HEK293 (cell line): ENCODE results near the gene RAC2.

ENCODE experiments used
- CTCF ChIA-PET: fragments of 350-600 bp; formaldehyde crosslinking; extraction: SDS; loops from one replicate; lab custom pipeline; 2021; ENCODE audit warnings: antibody characterized with exemption; lab: Yijun Ruan, JAX
- POLR2A ChIA-PET: fragments of 300-600 bp; formaldehyde crosslinking; extraction: SDS; loops from one replicate; lab custom pipeline; 2020; ENCODE audit warnings: antibody characterized with exemption, inconsistent platforms; lab: Yijun Ruan, JAX
- H3K27ac ChIP-seq: fragments of 200-500 bp; sonication (Bioruptor generic); 2 replicates; pipeline ENCODE4 v1.5.1; 2014; ENCODE audit warnings: low read depth, low read length, control low read depth, inconsistent platforms; ENCODE audit errors: extremely low read depth
- H3K36me3 ChIP-seq, 2 experiments: fragments of 200-500 bp in 1 of 2; sonication (Bioruptor generic) in 1 of 2; 1 replicate in 1 of 2; 2 replicates in 1 of 2; pipeline ENCODE4 v1.5.1; 2014 to 2017; ENCODE audit warnings: inconsistent platforms in 2 of 2, low read length in 2 of 2; ENCODE audit not compliant: control insufficient read depth in 2 of 2, insufficient read depth in 1 of 2
- H3K4me1 ChIP-seq: fragments of 200-500 bp; sonication (Bioruptor generic); 2 replicates; pipeline ENCODE4 v1.5.1; 2014; ENCODE audit warnings: mild to moderate bottlenecking, low read length, inconsistent platforms; ENCODE audit not compliant: control insufficient read depth, insufficient read depth
- H3K4me3 ChIP-seq: 2 replicates; pipeline ENCODE4 v1.5.1; 2011; ENCODE audit warnings: low read depth, mild to moderate bottlenecking, control low read depth, low read length, moderate library complexity
- H3K9me3 ChIP-seq: fragments of 200-500 bp; sonication (Bioruptor generic); 2 replicates; pipeline ENCODE4 v1.5.1; 2014; ENCODE audit warnings: low read depth, low read length, inconsistent platforms; ENCODE audit not compliant: control insufficient read depth, insufficient read depth
- GFI1B ChIP-seq: fragments of 450-650 bp; formaldehyde crosslinking; IDR thresholded peaks from 2 replicates; pipeline ENCODE4 v1.5.1; 2016; ENCODE audit warnings: missing biosample characterization, missing genetic modification characterization
- KLF10 ChIP-seq: fragments of 450-650 bp; IDR thresholded peaks from 2 replicates; pipeline ENCODE4 v1.5.1; 2018; ENCODE audit warnings: missing biosample characterization, mild to moderate bottlenecking, missing genetic modification characterization
- MYNN ChIP-seq: fragments of 450-650 bp; formaldehyde crosslinking; IDR thresholded peaks from 2 replicates; pipeline ENCODE4 v1.5.1; 2016; ENCODE audit warnings: missing biosample characterization, missing genetic modification characterization, borderline replicate concordance
- TRIM28 ChIP-seq: IDR thresholded peaks from 2 replicates; pipeline ENCODE4 v1.6.1; 2011; ENCODE audit warnings: low read length, control low read depth, borderline replicate concordance
- ZNF266 ChIP-seq: fragments of 450-650 bp; formaldehyde crosslinking; IDR thresholded peaks from 2 replicates; pipeline ENCODE4 v1.5.1; 2016; ENCODE audit warnings: missing biosample characterization, missing genetic modification characterization, low read depth
- ZNF354C ChIP-seq: fragments of 450-650 bp; formaldehyde crosslinking; IDR thresholded peaks from 2 replicates; pipeline ENCODE4 v1.5.1; 2016; ENCODE audit warnings: missing biosample characterization, missing genetic modification characterization, low read depth, borderline replicate concordance
- ZNF433 ChIP-seq: fragments of 450-650 bp; formaldehyde crosslinking; IDR thresholded peaks from 2 replicates; pipeline ENCODE4 v1.5.1; 2016; ENCODE audit warnings: missing biosample characterization, missing genetic modification characterization, low read depth
- ZNF600 ChIP-seq: fragments of 450-650 bp; formaldehyde crosslinking; IDR thresholded peaks from 2 replicates; pipeline ENCODE4 v1.5.1; 2016; ENCODE audit warnings: missing biosample characterization, missing genetic modification characterization
- ZNF629 ChIP-seq: fragments of 450-650 bp; formaldehyde crosslinking; IDR thresholded peaks from 2 replicates; pipeline ENCODE4 v1.5.1; 2017; ENCODE audit warnings: missing biosample characterization, missing genetic modification characterization
- ZNF654 ChIP-seq: fragments of 450-650 bp; formaldehyde crosslinking; IDR thresholded peaks from 2 replicates; pipeline ENCODE4 v1.5.1; 2016; ENCODE audit warnings: low read depth, missing biosample characterization, missing genetic modification characterization
- ZNF777 ChIP-seq: fragments of 450-650 bp; formaldehyde crosslinking; IDR thresholded peaks from 2 replicates; pipeline ENCODE4 v1.5.1; 2017; ENCODE audit warnings: missing biosample characterization, missing genetic modification characterization, borderline replicate concordance
- TF ChIP-seq, protein P1 (sequence below): fragments of 450-650 bp; formaldehyde crosslinking; conservative IDR thresholded peaks from 2 replicates; pipeline ENCODE4 v1.5.1; 2016; ENCODE audit warnings: low read depth, missing biosample characterization, missing genetic modification characterization
- TF ChIP-seq, protein P2 (sequence below): fragments of 450-650 bp; formaldehyde crosslinking; IDR thresholded peaks from 2 replicates; pipeline ENCODE4 v1.5.1; 2016; ENCODE audit warnings: missing biosample characterization, missing genetic modification characterization
- TF ChIP-seq, protein P3 (sequence below): fragments of 450-650 bp; formaldehyde crosslinking; IDR thresholded peaks from 2 replicates; pipeline ENCODE4 v1.5.1; 2017; ENCODE audit warnings: missing biosample characterization, missing genetic modification characterization
- TF ChIP-seq, protein P4 (sequence below): fragments of 450-650 bp; formaldehyde crosslinking; IDR thresholded peaks from 2 replicates; pipeline ENCODE4 v1.5.1; 2016; ENCODE audit warnings: missing biosample characterization, missing genetic modification characterization

The RAC2 gene

DNA sequence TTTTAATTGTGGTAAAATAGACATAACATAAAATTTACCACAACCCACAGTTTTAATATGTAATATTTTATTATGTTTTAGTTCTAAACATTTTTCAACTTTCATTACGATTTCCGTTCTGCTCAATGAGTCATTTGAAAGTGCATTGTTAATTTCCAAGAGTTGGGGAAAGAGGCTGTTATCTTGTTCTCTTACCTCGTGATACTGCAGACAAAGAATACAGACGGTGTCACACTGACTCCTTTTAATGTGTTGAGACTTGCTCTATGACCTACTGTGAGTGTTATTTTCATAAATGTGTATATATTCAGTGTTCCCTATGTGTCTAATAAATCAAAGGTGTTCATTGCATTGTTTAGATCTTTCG, 10.8 kb upstream of the RAC2 start:
- Histone ChIP-seq H3K4me1 (no peaks in the 10 kb centered on the region; the same call in 1 of the 2 replicates), H3K36me3 (no peaks in the 10 kb centered on the region), H3K4me3 (no peak overlapping the region), H3K9me3 (no peaks in the 10 kb centered on the region), H3K27ac (no peak overlapping the region)
- TF ChIP-seq ZNF433 (tag by site-specific recombination) (no peak), ZNF629 (tag by site-specific recombination) (peak; percentile 27; the same call in 1 of the 2 replicates), ZNF354C (tag by site-specific recombination) (no peak), GFI1B (tag by site-specific recombination) (no peak), KLF10 (tag by site-specific recombination) (no peak), MYNN (no peak), ZNF654 (tag by site-specific recombination) (0 out of 2 replicates have a peak, but pooled peaks have one; percentile 2), ZNF600 (0 out of 2 replicates have a peak, but pooled peaks have one; percentile 30), TRIM28 (peak; percentile 48; the same call in 1 of the 2 replicates), ZNF777 (tag by site-specific recombination) (no peak), ZNF266 (tag by site-specific recombination) (no peak)
- TF ChIP-seq, protein P1, sequence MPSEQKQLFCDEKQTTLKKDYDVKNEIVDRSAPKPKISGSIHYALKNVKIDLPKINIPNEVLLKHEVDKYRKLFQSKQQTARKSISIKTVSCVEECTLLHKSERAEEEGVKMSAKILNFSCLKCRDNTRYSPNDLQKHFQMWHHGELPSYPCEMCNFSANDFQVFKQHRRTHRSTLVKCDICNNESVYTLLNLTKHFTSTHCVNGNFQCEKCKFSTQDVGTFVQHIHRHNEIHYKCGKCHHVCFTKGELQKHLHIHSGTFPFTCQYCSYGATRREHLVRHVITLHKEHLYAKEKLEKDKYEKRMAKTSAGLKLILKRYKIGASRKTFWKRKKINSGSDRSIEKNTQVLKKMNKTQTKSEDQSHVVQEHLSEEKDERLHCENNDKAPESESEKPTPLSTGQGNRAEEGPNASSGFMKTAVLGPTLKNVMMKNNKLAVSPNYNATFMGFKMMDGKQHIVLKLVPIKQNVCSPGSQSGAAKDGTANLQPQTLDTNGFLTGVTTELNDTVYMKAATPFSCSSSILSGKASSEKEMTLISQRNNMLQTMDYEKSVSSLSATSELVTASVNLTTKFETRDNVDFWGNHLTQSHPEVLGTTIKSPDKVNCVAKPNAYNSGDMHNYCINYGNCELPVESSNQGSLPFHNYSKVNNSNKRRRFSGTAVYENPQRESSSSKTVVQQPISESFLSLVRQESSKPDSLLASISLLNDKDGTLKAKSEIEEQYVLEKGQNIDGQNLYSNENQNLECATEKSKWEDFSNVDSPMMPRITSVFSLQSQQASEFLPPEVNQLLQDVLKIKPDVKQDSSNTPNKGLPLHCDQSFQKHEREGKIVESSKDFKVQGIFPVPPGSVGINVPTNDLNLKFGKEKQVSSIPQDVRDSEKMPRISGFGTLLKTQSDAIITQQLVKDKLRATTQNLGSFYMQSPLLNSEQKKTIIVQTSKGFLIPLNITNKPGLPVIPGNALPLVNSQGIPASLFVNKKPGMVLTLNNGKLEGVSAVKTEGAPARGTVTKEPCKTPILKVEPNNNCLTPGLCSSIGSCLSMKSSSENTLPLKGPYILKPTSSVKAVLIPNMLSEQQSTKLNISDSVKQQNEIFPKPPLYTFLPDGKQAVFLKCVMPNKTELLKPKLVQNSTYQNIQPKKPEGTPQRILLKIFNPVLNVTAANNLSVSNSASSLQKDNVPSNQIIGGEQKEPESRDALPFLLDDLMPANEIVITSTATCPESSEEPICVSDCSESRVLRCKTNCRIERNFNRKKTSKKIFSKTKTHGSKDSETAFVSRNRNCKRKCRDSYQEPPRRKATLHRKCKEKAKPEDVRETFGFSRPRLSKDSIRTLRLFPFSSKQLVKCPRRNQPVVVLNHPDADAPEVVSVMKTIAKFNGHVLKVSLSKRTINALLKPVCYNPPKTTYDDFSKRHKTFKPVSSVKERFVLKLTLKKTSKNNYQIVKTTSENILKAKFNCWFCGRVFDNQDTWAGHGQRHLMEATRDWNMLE (tag by site-specific recombination), result 0 out of 2 replicates have a peak, but pooled peaks have one; percentile 8
- TF ChIP-seq, protein P2, sequence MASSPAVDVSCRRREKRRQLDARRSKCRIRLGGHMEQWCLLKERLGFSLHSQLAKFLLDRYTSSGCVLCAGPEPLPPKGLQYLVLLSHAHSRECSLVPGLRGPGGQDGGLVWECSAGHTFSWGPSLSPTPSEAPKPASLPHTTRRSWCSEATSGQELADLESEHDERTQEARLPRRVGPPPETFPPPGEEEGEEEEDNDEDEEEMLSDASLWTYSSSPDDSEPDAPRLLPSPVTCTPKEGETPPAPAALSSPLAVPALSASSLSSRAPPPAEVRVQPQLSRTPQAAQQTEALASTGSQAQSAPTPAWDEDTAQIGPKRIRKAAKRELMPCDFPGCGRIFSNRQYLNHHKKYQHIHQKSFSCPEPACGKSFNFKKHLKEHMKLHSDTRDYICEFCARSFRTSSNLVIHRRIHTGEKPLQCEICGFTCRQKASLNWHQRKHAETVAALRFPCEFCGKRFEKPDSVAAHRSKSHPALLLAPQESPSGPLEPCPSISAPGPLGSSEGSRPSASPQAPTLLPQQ (tag by site-specific recombination), result peak; percentile 8; the same call in 1 of the 2 replicates
- TF ChIP-seq, protein P3, sequence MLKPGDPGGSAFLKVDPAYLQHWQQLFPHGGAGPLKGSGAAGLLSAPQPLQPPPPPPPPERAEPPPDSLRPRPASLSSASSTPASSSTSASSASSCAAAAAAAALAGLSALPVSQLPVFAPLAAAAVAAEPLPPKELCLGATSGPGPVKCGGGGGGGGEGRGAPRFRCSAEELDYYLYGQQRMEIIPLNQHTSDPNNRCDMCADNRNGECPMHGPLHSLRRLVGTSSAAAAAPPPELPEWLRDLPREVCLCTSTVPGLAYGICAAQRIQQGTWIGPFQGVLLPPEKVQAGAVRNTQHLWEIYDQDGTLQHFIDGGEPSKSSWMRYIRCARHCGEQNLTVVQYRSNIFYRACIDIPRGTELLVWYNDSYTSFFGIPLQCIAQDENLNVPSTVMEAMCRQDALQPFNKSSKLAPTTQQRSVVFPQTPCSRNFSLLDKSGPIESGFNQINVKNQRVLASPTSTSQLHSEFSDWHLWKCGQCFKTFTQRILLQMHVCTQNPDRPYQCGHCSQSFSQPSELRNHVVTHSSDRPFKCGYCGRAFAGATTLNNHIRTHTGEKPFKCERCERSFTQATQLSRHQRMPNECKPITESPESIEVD (tag by site-specific recombination), result 0 out of 2 replicates have a peak, but pooled peaks have one; percentile 52
- TF ChIP-seq, protein P4, sequence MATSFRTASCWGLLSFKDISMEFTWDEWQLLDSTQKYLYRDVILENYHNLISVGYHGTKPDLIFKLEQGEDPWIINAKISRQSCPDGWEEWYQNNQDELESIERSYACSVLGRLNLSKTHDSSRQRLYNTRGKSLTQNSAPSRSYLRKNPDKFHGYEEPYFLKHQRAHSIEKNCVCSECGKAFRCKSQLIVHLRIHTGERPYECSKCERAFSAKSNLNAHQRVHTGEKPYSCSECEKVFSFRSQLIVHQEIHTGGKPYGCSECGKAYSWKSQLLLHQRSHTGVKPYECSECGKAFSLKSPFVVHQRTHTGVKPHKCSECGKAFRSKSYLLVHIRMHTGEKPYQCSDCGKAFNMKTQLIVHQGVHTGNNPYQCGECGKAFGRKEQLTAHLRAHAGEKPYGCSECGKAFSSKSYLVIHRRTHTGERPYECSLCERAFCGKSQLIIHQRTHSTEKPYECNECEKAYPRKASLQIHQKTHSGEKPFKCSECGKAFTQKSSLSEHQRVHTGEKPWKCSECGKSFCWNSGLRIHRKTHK (tag by site-specific recombination), result no peak
- POLR2A ChIA-PET, result no interaction called here
- CTCF ChIA-PET, result interaction anchor here (0.6 to 1.0 kb wide), 4 partner anchors 11 to 655 kb away, joined by 3 to 6 read pairs (median 4); no protein-coding TSS in a partner anchor
